ENCODE data around the gene QSOX2.

QSOX2 gene, protein sequence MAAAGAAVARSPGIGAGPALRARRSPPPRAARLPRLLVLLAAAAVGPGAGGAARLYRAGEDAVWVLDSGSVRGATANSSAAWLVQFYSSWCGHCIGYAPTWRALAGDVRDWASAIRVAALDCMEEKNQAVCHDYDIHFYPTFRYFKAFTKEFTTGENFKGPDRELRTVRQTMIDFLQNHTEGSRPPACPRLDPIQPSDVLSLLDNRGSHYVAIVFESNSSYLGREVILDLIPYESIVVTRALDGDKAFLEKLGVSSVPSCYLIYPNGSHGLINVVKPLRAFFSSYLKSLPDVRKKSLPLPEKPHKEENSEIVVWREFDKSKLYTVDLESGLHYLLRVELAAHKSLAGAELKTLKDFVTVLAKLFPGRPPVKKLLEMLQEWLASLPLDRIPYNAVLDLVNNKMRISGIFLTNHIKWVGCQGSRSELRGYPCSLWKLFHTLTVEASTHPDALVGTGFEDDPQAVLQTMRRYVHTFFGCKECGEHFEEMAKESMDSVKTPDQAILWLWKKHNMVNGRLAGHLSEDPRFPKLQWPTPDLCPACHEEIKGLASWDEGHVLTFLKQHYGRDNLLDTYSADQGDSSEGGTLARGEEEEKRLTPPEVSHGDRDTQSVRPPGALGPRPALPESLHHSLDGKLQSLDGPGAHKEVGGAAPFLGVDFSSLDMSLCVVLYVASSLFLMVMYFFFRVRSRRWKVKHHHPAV

DNA sequence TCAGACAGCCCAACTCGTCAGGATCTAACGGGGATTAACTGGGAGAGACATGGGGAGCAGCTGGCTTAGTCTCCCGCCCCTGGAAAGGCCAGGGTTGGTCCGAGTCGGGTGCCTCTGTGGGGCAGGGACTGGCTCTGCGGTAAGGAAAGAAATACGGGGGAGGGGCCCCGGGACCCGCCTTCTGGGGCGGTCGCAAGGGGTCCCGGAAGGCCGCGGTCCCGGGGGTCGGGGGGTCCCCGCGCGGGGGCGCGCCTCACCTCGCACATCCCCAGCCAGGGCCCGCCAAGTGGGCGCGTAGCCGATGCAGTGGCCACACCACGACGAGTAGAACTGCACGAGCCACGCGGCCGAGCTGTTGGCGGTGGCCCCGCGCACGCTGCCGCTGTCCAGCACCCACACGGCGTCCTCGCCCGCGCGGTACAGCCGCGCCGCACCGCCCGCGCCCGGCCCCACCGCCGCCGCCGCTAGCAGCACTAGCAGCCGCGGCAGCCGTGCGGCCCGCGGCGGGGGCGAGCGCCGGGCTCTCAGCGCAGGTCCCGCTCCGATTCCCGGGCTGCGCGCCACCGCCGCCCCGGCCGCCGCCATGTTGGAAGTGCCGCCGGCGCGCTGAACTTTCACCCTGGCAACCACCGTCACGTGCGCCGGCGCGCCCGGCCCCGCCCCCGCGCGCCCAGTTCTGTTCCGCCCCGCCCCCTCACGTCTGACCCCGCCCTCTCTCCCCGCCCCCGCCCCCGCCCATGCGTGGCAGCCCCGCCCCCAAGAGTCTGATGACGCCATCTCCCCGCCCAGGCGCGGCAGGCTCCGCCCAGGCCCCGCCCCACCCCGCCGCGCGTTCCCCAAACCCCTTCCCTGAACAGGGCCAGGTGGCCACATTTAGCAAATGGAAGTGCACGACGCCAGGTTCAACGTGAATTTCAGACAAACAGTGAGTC, at the start of gene QSOX2:
Gene QSOX2, minus strand, starts transcription at position 594 of the 932 bp plus-strand sequence. Its CDS starts 9 bp downstream, at position 585.
- peak; percentile 87 for DNase-seq

DNA sequence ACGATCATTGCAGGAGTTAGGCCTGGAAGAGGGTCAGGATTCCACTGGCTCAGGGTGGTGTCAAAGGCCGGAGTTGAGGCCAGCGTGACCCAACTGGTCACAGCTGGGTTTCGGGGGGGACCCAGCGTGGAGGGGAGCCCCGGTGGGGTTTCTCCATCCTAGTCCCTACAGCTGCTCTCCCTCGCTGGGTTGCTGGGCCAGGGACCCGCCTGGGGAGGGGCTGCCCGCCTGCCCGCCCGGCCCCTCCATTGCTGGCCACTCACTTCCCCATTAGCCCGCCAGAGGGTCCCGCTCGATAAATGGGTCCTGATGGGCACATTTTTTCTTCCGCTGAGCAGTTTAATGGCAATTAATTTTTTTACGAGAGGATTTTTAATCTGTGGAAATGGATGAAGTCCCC, 49.4 kb upstream of the QSOX2 start:
- DNase-seq: no peak

DNA sequence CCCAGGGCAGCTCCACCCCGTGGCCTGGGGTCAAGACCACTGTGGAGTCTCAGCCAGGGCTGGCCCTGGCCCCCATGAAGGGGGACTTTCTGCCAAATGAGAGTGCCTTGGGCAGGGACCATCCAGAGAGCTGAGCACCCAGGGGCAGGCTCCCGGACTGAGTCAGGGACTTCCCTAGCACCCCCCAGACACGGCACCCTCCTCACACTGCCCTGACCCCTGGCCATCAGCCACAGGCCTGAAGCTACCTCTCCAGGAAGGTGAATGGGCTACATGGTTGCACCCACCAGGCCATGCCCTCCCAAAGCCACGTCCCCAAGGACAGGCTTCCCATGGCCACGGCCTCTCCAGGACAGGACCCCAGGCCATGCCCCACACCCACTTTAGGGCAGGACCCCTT, 48.8 kb upstream of the QSOX2 start:
- DNase-seq: no peak

DNA sequence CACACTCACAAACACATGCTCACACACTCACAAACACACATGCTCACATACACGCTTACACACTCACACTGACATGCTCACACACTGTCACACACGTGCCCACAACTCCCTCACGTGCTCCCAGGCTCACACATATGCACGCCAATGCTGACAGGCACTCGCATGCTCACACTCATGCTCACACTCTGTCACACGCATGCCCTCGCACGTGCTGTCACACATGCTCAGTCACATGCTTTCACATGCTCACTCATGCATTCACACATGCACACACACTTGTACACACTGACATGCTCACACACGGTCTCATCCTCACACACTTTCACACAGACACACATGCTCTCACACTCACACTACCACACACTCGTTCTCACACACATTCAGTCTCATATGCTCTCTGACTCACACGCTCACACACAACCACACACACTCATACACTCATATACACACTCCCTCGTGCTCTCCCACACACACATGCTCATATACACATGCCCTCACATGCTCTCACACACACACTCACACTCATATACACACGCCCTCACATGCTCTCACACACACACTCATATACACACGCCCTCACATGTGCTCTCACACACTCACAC, 48.0 kb upstream of the QSOX2 start:
- DNase-seq: no peak

DNA sequence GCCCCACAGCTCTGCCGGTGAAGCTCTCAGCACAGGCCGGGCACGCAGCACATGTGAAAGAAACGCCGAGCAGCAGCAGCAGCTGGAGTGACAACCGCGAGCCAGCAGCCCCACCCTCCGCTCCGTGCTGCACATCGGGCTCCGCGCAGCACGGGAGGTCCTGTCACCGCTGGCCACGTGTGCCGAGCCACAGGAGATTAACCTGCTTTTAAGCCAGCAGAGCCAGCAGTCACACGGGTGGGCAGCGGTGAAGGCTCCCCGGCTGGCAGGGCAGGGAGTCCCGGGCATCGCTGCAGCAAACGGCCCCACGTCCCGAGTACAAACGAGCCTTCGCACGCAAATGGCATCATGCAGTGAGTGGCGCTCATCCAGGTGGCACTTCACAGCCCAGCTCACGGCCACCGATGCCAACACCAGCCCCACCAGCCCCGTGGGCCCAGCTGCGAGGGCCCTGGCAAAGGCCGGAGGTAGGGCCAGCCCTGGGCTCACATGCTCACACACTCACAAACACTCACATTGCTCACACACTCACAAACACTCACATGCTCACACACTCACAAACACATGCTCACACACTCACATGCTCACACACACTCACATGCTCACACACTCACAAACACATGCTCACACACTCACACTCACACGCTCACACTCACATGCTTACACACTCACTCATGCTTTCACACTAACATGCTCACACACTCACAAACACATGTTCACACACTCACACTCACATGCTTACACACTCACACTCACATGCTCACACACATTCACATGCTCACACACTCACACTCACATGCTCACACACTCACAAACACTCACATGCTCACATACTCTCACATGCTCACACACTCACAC, 47.2 kb upstream of the QSOX2 start:
- DNase-seq: no peak

DNA sequence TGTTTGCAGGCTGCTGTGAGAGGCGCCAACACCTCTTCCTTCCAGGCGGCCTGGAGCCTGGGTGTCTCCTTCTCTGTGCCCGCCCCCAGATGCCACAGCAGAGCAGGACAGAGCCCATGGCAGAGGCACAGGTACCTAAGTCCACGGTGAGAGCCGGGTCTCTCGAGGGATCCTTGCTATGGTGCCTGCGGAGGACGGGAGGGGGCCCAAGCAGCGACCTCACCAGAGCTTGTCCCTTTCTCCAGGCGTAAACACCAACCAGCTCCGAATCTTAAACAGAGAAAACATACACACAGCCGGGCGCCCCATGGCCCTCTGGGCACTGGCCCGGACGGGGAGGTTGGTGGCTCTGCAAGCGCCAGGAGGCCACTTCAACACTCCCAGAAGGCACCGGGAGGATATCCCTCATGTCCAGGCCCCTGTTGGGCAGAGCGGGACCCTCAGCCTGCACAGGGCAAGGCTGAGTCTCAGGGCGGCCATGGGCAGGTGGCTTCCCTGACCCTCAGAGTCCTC, 46.5 kb upstream of the QSOX2 start:
- no peak for DNase-seq

DNA sequence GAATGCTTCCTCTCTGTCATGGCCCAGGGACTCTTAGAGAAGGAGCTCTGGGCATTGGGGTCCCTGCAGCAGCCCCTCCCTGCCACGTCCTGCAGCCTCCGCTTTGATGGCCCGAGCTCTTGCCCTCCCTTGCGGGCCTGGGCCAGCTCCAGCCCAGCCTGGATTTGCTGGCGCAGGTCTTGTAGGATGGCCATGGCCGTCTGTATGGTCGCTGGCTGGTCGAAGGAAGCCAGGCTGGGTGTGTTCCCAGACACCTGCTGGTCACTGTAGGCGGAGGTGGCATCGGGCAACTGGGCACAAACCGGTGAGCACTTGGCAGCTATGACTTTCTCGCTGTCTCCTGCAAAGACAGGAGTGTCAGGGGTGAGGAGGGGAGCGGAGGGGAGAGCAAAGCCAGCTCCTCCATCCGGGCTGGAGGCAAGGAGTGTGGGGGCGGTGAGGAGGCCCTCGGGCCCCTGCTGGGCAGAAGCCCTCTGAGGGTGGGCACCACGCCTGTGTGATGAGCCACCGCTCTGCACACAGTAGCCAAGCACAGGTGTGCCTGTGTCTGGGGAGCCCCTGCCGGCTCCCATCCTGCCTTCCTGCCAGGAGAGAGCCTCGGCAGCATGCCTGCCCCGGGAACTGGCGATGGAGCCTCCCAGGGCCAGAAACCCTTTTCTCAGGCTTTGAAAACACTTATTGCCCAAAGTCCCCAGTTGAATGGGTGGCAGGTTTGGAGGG, 45.9 kb upstream of the QSOX2 start:
- DNase-seq: no peak

DNA sequence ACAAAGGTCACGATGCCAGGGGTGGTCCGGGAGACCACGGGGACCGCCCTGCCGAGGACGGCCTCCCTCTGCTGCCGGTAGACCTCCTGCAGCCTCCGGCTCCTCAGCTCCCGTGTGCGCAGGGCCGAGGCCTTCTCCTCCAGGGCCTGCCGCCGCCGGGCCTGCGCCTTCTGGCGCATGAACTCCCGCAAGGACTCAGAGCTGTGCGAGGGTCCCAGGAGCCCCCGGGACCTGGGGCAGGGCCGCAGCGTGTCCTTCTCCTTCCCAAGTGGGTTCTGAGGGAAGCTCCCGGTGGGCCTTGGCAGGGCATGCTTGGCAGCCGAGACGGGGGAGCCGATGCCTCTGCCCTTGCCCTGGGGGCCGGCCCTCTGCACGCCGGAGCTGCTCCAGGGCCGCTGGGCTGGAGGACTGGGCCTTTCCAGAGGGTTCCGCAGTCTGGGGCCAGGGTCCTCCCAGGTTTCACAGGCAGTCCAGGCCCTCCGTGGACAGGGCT, 44.9 kb upstream of the QSOX2 start:
- no peak for DNase-seq

DNA sequence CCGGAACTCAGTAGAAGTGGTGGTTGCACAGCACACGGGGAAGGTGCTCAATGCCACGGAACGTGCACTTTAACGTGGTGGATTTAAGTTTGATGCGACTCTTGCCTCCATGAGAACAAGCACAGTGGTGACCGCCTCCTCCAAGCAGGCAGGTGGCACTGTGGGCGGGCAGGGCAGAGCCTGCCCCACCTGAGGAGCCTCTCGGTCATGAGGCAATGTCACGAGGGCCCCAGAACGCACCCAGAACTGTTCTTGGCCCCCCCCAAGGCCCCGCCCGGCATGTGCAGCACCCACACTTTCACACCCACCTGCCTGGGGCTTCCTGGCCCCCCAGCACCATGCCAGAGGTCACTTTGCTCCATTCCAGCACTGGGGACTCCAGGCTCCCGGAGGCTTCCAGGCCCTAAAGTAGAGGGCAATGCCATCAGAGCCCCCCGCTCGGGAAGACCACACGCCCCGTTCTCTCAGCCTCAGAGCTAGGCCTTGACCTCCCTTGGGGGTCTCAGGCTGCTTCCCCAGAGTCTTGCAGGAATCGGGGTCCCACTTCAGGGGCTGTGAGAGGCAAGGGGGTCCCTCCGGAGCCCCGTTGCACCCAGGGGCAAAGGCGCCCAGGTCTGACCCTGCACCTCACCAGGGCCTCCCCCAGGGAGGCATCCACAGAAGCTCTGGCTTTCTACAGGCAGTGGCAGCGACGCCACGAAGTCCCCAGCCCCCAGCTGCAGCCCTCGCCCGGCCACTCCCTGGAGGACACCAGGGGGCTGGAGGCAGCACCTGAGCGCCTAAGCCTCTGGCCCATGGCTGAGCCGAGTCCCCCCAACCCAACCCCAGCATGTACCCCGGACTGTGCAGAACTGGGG, 44.3 kb upstream of the QSOX2 start:
- DNase-seq: no peak

DNA sequence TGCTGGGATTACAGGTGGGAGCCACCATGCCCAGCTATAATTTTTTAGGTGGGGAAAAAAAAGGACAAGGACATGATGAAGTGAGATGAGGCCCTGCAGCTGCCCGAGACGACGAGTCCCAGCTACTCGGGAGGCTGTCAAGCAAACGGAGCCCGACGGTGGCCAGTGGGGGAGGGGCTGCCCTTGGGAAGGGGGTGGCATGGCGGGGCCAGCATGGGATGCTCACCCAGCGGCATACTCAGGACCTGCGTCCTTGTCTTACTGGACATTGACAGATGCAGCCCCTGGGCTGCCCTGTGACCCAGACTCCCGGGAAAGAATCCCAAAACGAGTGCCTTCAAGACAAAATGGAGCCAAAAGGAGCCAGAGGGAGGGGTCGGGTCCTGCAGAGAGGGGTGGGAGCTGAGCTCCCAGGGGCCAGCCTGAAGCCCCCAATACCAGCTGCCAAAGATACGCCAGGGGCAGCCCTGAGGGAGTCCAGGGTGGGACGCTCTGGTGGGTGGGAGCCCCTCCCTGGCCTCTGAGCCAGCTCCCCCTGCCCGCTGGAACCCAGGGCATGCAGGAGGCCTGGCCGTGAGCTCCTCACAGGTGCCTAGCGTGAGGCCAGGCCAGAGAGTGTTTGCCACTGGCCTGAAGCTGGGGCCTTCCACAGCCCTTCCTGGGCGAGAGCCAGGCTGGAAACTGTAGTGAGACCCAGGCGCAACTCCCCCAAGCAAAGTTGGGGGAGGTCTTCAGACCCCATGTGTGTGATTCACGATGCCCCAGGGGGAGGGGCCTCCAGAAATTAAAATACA, 42.5 kb upstream of the QSOX2 start:
- DNase-seq: no peak

DNA sequence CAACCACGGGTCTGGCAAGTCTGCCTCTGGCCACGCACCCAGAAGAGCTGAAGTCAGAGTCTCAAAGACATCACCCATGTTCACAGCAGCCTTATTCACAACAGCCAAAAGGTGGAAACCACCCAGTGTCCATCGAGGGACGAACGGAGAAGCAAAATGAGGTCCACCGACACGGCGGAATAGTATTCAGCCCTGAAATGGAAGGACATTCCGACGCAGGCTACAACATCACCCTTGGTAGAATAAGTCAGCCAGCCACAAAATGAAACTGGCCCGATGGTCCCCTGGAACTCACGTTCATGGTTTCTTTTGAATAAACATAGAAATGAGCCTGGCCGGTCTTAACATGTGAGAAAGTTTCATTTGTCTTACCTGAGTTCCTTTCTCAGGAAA, 41.4 kb upstream of the QSOX2 start:
- DNase-seq: no peak

DNA sequence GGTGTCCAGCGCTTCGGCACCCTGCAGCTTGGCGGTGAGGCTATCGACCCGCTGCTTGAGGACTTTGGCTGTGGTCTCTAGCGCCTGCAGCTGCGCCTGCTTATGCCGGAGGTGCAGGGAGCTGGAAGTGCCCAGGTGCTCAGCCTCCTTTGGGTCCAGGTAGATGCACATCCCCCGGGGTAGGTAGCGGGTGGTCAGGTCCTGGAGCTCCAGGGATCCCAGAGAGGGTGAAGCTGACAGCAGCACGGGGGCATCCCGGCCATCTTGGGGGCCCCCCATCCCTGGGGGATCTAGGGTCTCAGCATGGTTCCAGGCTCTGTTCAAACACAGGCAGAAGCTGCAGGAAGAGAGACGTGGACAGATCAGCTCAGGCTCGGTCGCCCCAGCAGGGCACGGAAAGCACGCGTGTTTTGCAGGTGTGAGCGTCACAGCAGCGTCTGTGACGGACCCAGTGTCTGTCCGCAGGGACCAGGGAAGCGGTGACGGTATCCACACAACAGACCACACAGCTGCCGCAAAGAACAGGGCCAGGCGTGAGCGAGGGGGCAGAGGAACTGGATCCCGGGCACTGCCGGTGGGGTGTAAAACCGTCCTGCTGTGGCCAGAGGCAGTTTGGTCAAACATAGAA, 40.9 kb upstream of the QSOX2 start:
- no peak for DNase-seq

DNA sequence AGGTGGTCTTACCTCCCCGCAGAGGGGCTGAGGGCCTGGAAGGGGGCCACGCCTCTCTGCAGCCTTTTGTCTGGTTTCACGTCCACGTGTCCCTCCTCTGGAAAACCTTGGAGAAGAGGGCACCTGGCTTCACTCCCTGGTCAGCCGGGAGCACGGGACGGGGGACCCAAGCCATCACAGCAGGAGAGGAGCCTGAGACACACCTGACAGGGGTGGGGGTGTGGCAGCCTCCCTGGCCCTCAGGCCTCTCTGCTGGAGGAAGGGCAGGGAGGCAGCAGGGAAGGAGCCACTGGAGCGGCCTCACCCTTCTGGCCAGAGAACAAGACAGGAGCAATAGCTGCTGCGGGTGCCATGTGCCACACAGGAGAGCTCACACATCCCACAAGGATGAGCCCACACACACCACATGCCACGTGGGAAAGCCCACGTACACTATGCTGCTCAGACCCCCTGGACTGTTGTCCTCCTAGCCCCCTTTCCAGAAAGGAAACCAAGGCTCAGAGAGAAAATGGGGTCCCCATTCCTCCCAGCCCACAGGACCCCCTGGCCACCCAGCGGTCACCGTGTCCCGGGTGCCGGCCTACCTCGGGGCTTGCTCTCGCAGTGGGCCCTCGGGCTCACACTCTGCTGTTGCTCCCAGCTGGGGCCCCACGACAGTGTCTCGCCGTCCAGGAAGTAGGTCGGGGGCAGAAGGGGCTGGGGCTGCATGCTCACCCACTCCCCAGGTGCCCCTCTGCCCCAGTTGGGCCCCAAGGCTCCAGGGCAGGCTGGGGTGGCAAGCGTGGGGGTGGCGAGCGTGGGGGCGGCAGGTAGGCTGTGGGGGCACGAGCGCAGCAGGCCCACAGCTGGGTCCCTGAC, 40.1 kb upstream of the QSOX2 start:
- DNase-seq: no peak

DNA sequence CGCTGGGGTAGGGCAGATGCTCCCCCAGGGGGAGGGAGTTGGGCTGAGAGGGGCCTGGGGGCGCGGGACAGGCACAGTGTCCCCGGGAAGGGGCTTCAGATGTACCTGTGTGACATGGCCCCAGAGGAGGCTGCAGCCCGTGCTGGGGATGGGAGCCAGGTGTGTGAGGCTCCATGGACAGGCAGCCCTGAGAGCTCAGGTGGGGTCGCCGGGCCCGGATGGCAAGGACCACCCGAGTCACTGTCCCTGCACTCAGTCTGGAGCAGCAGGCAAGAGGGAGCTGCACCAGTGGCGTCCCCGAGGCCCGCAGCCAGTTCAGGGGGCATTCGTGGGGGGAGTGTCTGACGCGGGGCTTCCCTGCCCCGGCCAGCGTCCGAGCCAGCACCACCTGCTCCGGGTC, 39.3 kb upstream of the QSOX2 start:
- DNase-seq: no peak

DNA sequence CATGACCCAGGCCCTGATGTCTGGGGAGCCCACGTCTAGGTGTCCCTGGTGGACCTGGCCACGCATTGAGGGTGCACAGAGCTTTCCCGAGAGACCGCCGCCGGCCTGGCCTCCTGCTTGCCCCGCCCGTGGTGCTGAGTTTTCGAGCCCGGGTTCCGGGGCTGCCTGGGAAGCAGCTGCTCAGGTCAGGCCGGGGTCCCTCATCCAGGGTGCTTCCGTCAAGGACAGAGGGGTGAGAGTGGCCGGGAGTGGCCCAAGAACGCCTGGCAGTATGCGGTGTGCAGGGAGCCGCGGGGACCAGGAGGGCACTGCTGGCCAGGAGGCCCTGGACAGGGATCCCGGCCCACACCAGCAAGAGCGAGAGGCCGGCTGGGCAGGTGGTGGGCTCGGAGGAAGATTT, 38.7 kb upstream of the QSOX2 start:
- DNase-seq: no peak

DNA sequence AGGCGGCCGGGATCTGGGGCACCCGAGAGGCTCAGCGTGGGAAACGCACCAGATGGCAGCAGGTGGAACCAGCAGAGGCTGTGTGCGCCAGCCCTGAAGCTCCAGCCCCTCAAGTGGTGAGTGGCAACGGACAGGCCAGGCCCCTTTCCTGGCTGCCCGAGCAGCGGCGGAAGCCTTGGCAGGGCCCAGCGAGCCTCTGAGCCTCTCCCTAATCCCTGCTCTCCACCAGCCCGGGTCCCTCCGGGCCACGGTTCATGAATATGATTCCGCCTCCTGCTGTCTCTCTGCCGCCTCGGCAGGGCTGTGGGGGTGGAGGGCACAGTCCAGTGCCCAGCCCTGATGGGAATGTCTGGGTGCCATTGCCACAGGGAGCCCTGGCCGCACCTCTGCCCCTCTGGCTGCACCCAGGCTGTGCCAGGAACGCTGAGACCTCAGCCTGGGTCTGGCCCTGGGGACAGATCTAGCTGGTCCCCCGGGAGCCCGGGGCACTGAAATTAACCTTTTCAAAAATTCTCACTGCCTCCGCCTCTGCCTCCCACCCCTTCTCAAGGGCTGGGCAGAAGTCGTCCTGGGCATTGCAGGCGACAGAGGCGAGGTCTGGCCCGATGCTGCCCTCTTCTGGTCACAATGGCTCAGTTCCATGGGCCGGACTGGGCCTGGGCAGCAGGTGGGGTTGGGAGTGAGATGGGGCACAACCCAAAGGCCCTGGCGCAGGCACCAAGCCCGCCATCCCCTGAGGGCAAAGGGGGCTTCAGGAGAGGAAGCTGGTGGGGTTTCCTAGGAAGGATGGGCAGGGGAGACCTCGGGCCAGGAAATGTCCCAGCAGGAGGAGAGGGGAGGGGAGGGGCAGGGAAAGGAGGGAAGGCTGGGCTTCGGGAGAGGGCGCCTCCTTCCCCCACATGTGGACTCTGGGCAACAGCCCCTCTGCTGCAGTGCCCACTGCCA, 38.0 kb upstream of the QSOX2 start:
- DNase-seq: peak; percentile 76
